Right cardiac atrium (tissue), 5 donors: ENCODE results near the gene VENTX. TPM values are rescaled to one million over a fixed set of nuclear protein-coding genes. Genes with fewer than 3 reads are reported as not detected.
"Not testable (repeated sequence)": the region's sequence is repeated elsewhere in the genome, so short reads cannot be mapped to it uniquely, and the experiment has no call there.

Experiments used
- ATAC-seq, 2 donors: fragments of 200-7000 bp; cut with Tn5 transposase; one replicate each; pipeline versions ENCODE4 v1.8.0 to v1.9.1; 2020; ENCODE audit warnings: moderate library complexity in 2 of 2, mild to moderate bottlenecking in 1 of 2
- DNase-seq, 3 donors: peaks; one replicate each; pipeline ENCODE4 v3.0.0-alpha.2; 2020
- H3K27ac ChIP-seq: one replicate; pipeline ENCODE4 v1.5.1; 2013; ENCODE audit warnings: mild to moderate bottlenecking, low read length, control low read depth, moderate library complexity
- H3K27me3 ChIP-seq: one replicate; pipeline ENCODE4 v1.6.1; 2013; ENCODE audit not compliant: control insufficient read depth, insufficient read depth
- H3K4me1 ChIP-seq: one replicate; pipeline ENCODE4 v1.6.1; 2013; ENCODE audit warnings: low read length; ENCODE audit not compliant: control insufficient read depth, insufficient read depth
- H3K4me3 ChIP-seq: one replicate; pipeline ENCODE4 v1.5.1; 2013; ENCODE audit warnings: low read length, control low read depth
- H3K9me3 ChIP-seq: one replicate; pipeline ENCODE4 v1.6.1; 2013; ENCODE audit warnings: low read length; ENCODE audit not compliant: control insufficient read depth
- WGBS: extraction: QIAGEN DNeasy Blood & Tissue Kit; methylation state at CpG from one replicate; pipeline ENCODE4 v1.1.7; 2013; 5-methylcytosine and 5-hydroxymethylcytosine counted together
- intact Hi-C, 4 donors: fragments of 100-400 bp; cut with DNase I; formaldehyde crosslinking; loops; one replicate each; pipeline versions ENCODE4 v1.11.0 to v1.14.0; 2022 to 2023
- polyA plus RNA-seq: library from polyadenylated mRNA; stranded (reverse); fragments of 200-250 nt; gene quantifications from one replicate; pipeline ENCODE4 v1.2.3, GENCODE V29; 2013
- total RNA-seq, 4 donors: library from RNA; stranded (reverse); fragmentation: NEBNext Ultra II Directional; extraction: Animal tissue kit (Norgen Biotek cat#: 25700); gene quantifications; one replicate each; pipeline ENCODE4 v1.2.1, GENCODE V29; 2021
- donor health status: healthy with polysubstance abuse.
- donor health status: DM: no; HTN: yes; CAD: no.
- donor health status: DM: no; HTN: no; CAD: no.
- donor health status: DM: no; HTN: yes; CAD: no; lungs with severe emphysema.
- donor health status: DM: yes; HTN: yes; CAD: no.

VENTX gene
- total and polyA plus RNA-seq, 5 donors = 0.45 to 0.89 (median 0.54) TPM

GRCh38 chr10:133218891-133219290 lies 18.8 kb upstream of the VENTX start:
- intact Hi-C loops = no loop called here
- DNase-seq (peak in 1 of 3 donors; percentile 33), ATAC-seq (no peak)
- H3K27ac ChIP-seq = no peak overlapping the region
- no peaks in the 10 kb centered on the region for H3K9me3 ChIP-seq
- H3K4me1 ChIP-seq = no peaks in the 10 kb centered on the region
- no peaks in the 10 kb centered on the region for H3K27me3 ChIP-seq
- 88% methylated on average over 20 of the region's 20 CpGs for WGBS
- no peak overlapping the region for H3K4me3 ChIP-seq

DNA sequence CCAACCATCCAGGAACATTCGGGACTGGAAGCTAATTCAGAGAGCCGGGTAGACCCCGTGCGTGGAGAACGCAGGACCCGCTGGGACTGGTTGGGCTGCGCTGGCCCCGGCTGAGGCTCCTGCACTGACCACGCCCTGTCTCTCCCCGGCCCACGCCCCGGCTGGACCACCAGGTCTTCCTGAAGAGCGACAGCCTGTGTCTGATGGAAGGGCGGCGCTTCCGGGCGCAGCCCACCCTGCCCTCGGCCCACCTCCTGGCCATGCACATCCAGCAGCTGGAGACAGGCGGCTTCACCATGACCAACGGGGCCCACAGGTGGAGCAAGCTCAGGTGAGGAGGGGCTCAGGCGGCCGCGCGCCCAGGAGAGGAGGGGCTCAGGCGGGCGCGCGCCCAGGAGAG lies 17.9 kb upstream of the VENTX start:
- Histone ChIP-seq H3K27me3 (no peaks in the 10 kb centered on the region), H3K4me1 (no peaks in the 10 kb centered on the region), H3K9me3 (no peaks in the 10 kb centered on the region), H3K27ac (no peak overlapping the region), H3K4me3 (no peak overlapping the region)
- intact Hi-C loops = no loop called here
- ATAC-seq = no peak
- DNase-seq = peak in 1 of 3 donors; percentile 25
- WGBS = 18% methylated on average over 28 of the region's 28 CpGs

- intact Hi-C loops = no loop called here
- H3K27me3 ChIP-seq = no peaks in the 10 kb centered on the region
- H3K4me3 ChIP-seq = no peak overlapping the region
- no peak for DNase-seq
- WGBS = 90% methylated on average over 11 of the region's 11 CpGs
- no peaks in the 10 kb centered on the region for H3K9me3 ChIP-seq
- ATAC-seq = no peak
- no peak overlapping the region for H3K27ac ChIP-seq
- H3K4me1 ChIP-seq = no peaks in the 10 kb centered on the region
Measured at GRCh38 chr10:133221331-133221730, 16.3 kb upstream of the VENTX start.

DNA sequence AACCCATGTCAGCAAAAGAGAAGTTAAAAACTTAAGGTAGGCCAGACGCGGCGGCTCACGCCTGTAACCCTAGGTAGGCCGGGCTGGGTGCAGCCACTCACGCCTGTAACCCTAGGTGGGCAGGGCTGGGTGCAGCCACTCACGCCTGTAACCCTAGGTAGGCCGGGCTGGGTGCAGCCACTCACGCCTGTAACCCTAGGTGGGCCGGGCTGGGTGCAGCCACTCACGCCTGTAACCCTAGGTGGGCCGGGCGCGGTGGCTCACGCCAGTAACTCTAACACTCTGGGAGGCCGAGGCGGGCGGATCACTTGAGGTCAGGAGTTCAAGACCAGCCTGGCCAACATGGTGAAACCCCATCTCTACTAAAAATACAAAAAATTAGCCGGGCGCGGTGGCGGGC lies 15.9 kb upstream of the VENTX start:
- WGBS = 89% methylated on average over 17 of the region's 22 CpGs
- intact Hi-C loops, ATAC-seq, H3K27me3 ChIP-seq, H3K4me3 ChIP-seq, H3K4me1 ChIP-seq, H3K9me3 ChIP-seq, DNase-seq, H3K27ac ChIP-seq: not testable (repeated sequence)

- H3K4me3 ChIP-seq = no peak overlapping the region
- no peaks in the 10 kb centered on the region for H3K27me3 ChIP-seq
- no peaks in the 10 kb centered on the region for H3K4me1 ChIP-seq
- H3K27ac ChIP-seq = no peak overlapping the region
- whole genome bisulfite sequencing = 65% methylated on average over 14 of the region's 14 CpGs
- no peaks in the 10 kb centered on the region for H3K9me3 ChIP-seq
- ATAC-seq = no peak
- intact Hi-C loops = no loop called here
- DNase-seq = no peak
Measured at GRCh38 chr10:133224076-133224475, 13.6 kb upstream of the VENTX start.

GRCh38 chr10:133224756-133225372 lies 12.8 kb upstream of the VENTX start:
- ATAC-seq = peak in 1 of 2 donors; percentile 21
- 46% methylated on average over 25 of the region's 25 CpGs for WGBS

GRCh38 chr10:133225707-133226191 lies 11.9 kb upstream of the VENTX start:
- ATAC-seq (peak in 1 of 2 donors; percentile 32), DNase-seq (peak in 1 of 3 donors; percentile 25)
- Histone ChIP-seq H3K9me3 (no peaks in the 10 kb centered on the region), H3K4me1 (no peaks in the 10 kb centered on the region), H3K27me3 (no peaks in the 10 kb centered on the region), H3K4me3 (no peak overlapping the region), H3K27ac (no peak overlapping the region)
- 79% methylated on average over 23 of the region's 23 CpGs for WGBS
- intact Hi-C loops = no loop called here

More at GRCh38 chr10:133224756-133225372, 12.8 kb upstream of the VENTX start:
- intact Hi-C loops = no loop called here
- no peaks in the 10 kb centered on the region for H3K4me1 ChIP-seq
- DNase-seq = no peak
- H3K9me3 ChIP-seq = no peaks in the 10 kb centered on the region
- H3K27ac ChIP-seq = no peak overlapping the region
- no peak overlapping the region for H3K4me3 ChIP-seq
- no peaks in the 10 kb centered on the region for H3K27me3 ChIP-seq

DNA sequence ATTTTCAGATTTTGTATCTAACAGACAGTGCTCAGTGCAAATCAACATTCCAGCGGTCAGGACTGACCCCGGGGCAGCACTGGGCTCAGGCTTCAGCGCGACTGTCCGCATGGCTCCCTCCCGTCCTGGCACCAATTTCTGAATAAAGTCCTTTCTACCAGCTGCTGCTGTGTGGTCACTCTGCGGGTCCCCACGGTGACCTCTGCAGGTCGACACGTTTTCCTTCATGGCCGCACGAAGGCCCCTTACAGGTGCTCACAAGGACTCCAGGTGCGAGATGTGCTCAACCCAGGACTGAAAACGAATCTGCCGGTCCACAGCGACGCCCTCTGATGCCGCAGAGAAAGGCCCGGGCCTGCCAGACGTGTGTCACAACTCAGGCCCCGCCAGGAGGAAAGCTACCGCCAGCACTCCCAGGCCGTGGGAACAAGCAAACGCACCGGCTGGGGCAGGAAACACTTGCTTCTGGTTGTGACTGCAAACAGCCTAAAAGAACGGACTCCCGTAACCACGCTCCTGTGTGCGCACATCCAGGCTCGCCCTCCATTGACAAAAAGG lies 11.3 kb upstream of the VENTX start:
- no peaks in the 10 kb centered on the region for H3K27me3 ChIP-seq
- H3K4me3 ChIP-seq = no peak overlapping the region
- no peak overlapping the region for H3K27ac ChIP-seq
- peak in 1 of 3 donors; percentile 41 for DNase-seq
- intact Hi-C loops = no loop called here
- no peak for ATAC-seq
- 59% methylated on average over 30 of the region's 30 CpGs for whole genome bisulfite sequencing
- no peaks in the 10 kb centered on the region for H3K9me3 ChIP-seq
- no peaks in the 10 kb centered on the region for H3K4me1 ChIP-seq

- Histone ChIP-seq H3K4me1 (no peaks in the 10 kb centered on the region), H3K27ac (no peak overlapping the region), H3K4me3 (no peak overlapping the region), H3K9me3 (no peaks in the 10 kb centered on the region), H3K27me3 (no peaks in the 10 kb centered on the region)
- ATAC-seq = no peak
- 91% methylated on average over 21 of the region's 21 CpGs for WGBS
- DNase-seq = peak in 1 of 3 donors; percentile 23
- intact Hi-C loops = no loop called here
Measured at GRCh38 chr10:133227256-133227655, 10.4 kb upstream of the VENTX start.

DNA sequence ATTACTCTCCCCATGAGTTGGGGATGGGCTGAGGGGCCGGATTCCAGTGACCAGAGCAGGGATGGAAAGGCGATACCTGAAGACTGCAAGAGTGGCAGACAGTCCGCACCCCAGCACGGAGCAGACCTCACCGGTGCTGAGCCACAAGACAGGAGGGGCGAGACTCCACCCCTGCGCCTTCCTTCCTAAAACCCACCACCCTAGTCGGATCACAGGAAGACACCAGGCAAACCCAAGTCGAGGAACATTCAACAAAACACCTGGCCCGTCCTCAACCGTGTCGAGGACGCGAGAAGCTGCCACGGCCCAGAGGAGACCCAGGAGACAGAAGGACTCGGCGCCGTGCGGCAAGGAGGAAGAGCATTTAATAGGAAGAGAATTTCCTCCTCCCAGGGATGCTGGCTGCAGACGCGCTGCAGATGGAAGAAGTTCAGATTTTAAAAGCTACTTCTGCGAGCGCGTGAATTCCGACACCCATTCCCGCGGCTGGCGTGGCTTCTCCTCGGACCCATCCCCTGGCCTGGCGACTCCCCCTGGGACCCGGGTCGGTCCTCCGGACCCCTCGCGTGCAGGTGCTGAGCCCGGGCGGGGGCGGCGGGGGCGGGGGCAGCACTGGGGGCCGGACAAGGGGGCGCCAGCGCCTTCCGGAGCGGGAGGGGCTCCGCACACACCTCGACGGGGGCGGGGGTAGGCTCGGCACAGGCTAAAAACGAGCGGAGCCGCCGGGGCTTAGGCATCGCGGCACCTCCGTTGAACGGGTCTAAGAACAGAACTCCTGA lies 8.2 kb upstream of the VENTX start:
- 5% methylated on average over 58 of the region's 58 CpGs for WGBS
- Histone ChIP-seq H3K27me3 (no peaks in the 10 kb centered on the region), H3K4me1 (no peaks in the 10 kb centered on the region), H3K27ac (no peak overlapping the region), H3K9me3 (no peaks in the 10 kb centered on the region), H3K4me3 (no peak overlapping the region)
- intact Hi-C loops = no loop called here
- DNase-seq = peak in 1 of 3 donors; percentile 43
- no peak for ATAC-seq

GRCh38 chr10:133230044-133230361 lies 7.7 kb upstream of the VENTX start, which contains the start of gene UTF1:
UTF1 (plus strand) TSS chr10:133230217; CDS start chr10:133230289, 72 bp downstream.
- Histone ChIP-seq H3K27me3 (no peaks in the 10 kb centered on the region), H3K9me3 (no peaks in the 10 kb centered on the region), H3K4me3 (no peak within 1 kb of the TSS), H3K4me1 (no peaks in the 10 kb centered on the region), H3K27ac (no peak within 1 kb of the TSS)
- WGBS = under 1% methylated on average over 49 of the region's 49 CpGs
- ATAC-seq (no peak), DNase-seq (no peak)
- intact Hi-C loops = no loop called here
